DOHH2 (cell line): ENCODE results near the gene DNAJC16.

ENCODE experiments used
- CTCF ChIP-seq: fragments of 200-600 bp; sonication (generic); IDR thresholded peaks from one replicate; pipeline ENCODE4 v1.5.1; 2014; ENCODE audit warnings: antibody characterized with exemption, mild to moderate bottlenecking, low read depth, low read length; ENCODE audit not compliant: poor library complexity, severe bottlenecking
- EZH2phosphoT487 ChIP-seq: fragments of 200-600 bp; sonication (generic); IDR thresholded peaks from 2 replicates; pipeline ENCODE4 v1.6.1; 2017; ENCODE audit warnings: borderline replicate concordance, mild to moderate bottlenecking, antibody characterized with exemption, low read length, moderate library complexity, mixed read lengths

- TF ChIP-seq CTCF, result no peak
- no peak for TF ChIP-seq EZH2phosphoT487
Measured at GRCh38 chr1:15592285-15592684, 65.6 kb downstream of the DNAJC16 start.
